Measurements from ENCODE around the gene NTM.
"Not testable (repeated sequence)": the region's sequence is repeated elsewhere in the genome, so short reads cannot be mapped to it uniquely, and the experiment has no call there.

Gene NTM

GRCh38 chr11:131334601-131335000 is 35.8 kb upstream of the NTM start:
- DNase-seq (ENCODE audit: low read depth) = no peak
- no peak overlapping the region for H3K4me3 ChIP-seq (ENCODE audit: low read depth, low read length)
- no peak for TF ChIP-seq CTCF (IDR thresholded peaks at IDR 0.05; ENCODE audit: low read depth, low read length, missing control alignments)

DNA sequence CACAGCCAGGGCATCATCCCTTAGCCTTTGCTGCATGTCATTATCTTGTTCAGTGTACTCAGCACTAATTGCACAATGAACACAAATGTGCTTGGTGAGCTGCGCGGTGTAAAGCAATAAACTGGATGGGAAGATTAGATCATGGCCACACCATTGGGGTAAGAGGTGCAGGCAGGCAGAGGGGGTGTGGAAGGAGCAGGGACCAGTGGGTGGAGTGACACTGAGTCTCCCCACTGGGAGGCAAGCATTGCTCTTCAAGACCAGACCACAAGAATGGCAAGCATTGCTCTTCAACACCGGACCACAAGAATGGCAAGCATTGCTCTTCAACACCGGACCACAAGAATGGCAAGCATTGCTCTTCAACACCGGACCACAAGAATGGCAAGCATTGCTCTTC is 28.5 kb upstream of the NTM start:
- DNase-seq (ENCODE audit: low read depth); H3K4me3 ChIP-seq (ENCODE audit: low read depth, low read length): not testable (repeated sequence)

DNA sequence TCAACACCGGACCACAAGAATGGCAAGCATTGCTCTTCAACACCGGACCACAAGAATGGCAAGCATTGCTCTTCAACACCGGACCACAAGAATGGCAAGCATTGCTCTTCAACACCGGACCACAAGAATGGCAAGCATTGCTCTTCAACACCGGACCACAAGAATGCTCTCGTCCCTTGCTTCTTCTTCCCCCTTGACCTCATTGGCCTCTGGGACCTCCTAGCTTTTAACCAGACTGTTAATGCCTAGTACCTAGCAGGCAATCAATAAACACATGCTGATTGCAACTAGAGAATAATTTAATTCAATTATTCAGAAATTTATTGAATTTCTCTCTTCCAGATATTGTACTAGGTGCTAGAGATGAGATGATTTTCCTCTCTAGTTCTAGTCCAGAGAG is 28.0 kb upstream of the NTM start:
- H3K4me3 ChIP-seq (ENCODE audit: low read depth, low read length); DNase-seq (ENCODE audit: low read depth): not testable (repeated sequence)

DNA sequence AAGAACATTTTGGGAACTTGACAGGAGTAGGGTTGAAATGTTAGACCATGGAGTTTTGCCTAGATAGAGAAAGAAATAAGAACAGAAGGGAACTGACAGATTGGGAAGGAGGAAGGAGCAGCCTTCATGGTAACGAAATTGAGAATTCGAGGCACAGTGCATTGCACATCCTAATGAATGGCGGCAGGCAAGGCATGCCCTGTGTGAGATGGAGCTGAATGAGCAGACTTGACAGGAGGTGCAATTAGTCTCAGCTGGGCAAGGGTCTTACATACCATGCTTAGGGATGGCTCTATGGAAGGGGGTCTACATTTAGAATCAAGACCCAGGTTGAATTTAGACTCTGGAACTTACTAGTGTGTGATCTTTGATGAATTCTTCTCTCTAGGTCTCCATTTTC is 25.0 kb upstream of the NTM start:
- no peak for TF ChIP-seq CTCF (IDR thresholded peaks at IDR 0.05; ENCODE audit: low read depth, low read length, missing control alignments)
- H3K4me3 ChIP-seq (ENCODE audit: low read depth, low read length) = no peak overlapping the region
- DNase-seq (ENCODE audit: low read depth) = no peak

- TF ChIP-seq CTCF (IDR thresholded peaks at IDR 0.05; ENCODE audit: low read depth, low read length, missing control alignments) = no peak
- H3K4me3 ChIP-seq (ENCODE audit: low read depth, low read length) = no peak overlapping the region
- no peak for DNase-seq (ENCODE audit: low read depth)
These were observed 20.9 kb upstream of the NTM start for GRCh38 chr11:131349368-131350086.

DNA sequence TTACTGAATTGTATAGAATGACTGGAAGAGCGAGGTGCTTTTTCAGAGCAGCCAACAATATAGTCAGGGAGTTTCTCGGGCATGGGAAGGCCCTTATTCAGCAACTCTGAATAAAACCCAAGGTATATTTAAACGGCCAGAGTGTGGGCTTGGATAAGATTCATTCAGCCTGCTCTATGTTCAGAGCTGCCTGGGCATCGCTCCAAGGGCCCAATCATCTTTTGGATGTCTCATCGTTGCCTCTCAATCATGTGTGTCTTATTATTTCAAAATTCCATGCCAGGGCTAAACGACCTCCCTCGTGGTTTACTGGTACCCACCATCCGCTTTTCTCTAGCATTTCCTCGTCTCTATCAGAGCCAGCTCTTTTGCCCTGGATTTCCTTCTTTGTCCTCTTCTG is 19.5 kb upstream of the NTM start:
- TF ChIP-seq CTCF (IDR thresholded peaks at IDR 0.05; ENCODE audit: low read depth, low read length, missing control alignments) = no peak
- no peak overlapping the region for H3K4me3 ChIP-seq (ENCODE audit: low read depth, low read length)
- DNase-seq (ENCODE audit: low read depth) = no peak

DNA sequence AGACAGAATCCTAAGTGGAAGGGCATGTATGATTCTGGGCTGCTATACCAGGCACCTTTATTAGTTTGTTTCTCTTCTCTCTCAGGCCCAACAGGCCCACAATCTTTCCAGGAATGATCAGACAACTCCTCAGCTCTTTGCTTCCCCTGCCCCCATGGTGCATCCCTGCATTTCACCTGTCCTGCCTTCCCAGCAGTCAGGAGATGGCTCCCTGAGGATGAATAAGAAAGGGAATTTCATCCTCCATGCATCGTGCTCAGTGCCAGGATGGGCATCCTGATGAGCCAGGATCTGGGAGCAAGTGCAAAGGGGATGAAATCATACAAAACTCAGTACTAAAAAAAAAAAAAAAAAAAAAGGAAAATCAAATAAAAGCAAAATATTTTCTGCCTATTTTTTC is 18.6 kb upstream of the NTM start:
- DNase-seq (ENCODE audit: low read depth) = no peak
- H3K4me3 ChIP-seq (ENCODE audit: low read depth, low read length) = no peak overlapping the region
- no peak for TF ChIP-seq CTCF (IDR thresholded peaks at IDR 0.05; ENCODE audit: low read depth, low read length, missing control alignments)

DNA sequence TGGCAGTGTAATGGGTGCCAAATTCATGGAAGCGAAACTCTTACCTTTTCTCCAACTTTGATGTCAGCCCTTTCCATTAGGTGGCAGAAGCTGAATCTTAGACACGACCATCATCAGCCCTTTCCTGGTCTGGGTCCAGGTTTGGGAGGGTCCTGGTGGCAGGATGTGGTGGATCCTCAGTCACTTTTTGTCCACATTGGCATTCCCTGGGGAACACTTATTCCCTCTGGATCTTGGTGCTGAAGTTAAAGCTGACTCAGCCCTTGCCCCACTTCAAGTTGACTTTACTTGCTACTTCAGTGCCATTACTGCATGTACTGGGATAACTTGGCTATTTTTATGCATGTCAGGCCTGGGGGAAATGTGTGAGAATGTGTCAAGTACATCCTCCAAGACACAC is 16.6 kb upstream of the NTM start:
- TF ChIP-seq CTCF (IDR thresholded peaks at IDR 0.05; ENCODE audit: low read depth, low read length, missing control alignments) = no peak
- DNase-seq (ENCODE audit: low read depth) = no peak
- no peak overlapping the region for H3K4me3 ChIP-seq (ENCODE audit: low read depth, low read length)

Measured in GM12864 (cell line).